Measurements from ENCODE around the gene ZNF280A.

The ZNF280A gene

DNA sequence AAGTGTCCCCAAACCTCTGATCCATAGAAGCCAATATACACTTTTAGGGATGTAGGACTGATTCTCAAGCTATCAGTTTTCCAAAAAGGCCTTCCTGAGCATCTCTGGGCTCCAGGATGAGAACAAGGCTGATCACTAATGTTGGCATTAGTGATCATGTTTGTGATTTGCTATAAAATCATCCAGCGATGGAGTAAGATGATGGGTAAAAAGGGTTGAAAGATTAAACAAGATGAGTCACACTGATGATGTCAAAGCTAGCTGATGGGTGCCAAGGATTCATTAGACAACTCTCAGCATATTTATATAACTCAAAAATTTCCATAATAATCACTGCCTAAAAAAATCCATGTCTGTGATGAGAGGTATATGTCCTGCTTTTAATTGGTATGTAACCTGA, 54.3 kb downstream of the ZNF280A start:
- no peak for DNase-seq

DNA sequence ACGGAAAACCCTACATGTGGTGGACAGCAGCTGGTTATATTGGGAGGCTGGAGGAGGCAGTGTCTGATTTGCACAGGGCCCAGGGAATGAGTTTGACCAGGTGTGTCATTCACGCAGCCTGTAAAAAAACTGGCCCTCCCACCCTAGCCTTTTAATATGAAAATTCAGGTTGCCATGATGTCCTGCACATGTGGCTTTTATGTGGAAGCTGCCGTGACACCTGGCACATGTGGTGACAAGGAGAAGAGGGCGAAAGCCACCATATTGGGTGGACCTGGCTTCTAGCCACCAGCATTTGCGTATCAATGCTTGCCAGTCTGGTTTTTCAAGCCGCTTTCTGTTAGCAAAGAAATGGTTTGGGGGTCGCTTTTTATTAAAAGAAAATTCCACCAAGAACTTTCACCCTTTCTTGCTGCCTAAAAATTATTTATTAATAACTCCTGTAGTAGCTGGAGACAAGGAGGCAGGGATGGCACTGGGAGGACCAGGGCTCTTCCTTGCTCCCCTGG, 54.9 kb downstream of the ZNF280A start:
- no peak for DNase-seq

DNA sequence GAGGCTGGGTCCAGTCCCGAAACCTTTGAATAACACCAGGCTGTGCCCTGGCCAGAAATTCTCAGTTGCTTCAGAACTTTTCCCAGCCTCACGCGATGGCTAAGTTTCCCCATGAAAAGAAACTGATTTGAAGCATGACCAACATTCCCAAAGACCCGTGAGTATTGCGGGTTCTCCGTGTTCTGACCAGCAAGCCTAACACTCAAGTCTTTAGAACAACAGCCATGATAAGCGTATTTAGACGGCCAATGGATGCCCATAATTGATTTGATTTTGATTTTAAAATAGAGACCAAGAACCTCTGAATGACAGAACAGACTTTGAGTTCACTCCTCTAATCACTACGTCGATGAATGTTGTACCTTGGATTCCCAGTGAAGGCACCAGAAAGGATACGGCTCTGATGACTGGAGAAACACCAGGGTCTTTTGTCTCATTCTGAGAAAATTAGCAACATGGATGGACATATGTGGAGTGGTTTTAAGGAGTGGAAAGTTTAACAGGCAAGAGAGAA, 55.5 kb downstream of the ZNF280A start:
- DNase-seq = no peak

DNA sequence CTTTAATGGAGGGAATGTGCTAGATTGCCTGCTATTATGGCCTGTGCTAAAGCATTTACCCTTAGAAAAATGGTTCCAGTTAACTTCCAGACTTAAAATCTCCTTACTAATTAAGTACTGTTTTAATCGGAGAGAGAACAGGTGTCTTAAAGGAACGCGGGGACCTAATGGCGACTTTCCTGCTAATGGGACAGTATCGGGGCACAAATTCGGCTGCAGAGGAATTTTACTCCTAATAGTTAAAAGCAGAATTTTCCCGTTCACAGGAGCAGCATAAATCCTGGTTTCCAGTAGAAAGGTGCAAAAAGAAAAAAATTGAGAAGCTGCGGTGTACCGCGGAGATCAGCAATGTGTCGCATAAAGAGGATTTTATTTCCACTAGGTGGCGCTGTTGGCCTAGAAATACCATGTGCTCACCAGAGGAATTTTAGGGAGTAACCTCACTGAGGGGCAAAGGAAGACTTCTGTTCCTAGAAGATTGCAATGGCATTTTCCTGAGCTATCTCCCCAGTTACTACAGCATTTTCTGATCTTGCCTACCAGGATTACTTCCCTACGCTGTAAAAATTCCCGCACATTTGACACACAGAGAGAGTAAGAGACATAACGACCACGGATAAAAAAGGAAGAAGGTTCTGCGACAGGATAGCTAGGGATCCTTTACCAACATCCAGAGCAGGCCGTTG, 56.1 kb downstream of the ZNF280A start:
- peak in 1 of 2 experiments; percentile 38 for DNase-seq

Data from SW 1271 (cell line).